ENCODE results near the gene ANO2. TPM values are rescaled to one million over a fixed set of nuclear protein-coding genes. Genes with fewer than 3 reads are reported as not detected.
"Not testable (repeated sequence)": the region's sequence is repeated elsewhere in the genome, so short reads cannot be mapped to it uniquely, and the experiment has no call there.

Gene ANO2
- total RNA-seq, 1 experiment from 2014 or later, result 0.71 TPM

GRCh38 chr12:5905757-5906156 lies 39.3 kb downstream of the ANO2 start:
- no peak for DNase-seq (ENCODE audit: low read depth, low spot score)
- in situ Hi-C loops (cut with HindIII; ENCODE audit: low pct_unique_long_range_greater_than_20kb, low sequenced_read_pairs), result no loop called here

DNA sequence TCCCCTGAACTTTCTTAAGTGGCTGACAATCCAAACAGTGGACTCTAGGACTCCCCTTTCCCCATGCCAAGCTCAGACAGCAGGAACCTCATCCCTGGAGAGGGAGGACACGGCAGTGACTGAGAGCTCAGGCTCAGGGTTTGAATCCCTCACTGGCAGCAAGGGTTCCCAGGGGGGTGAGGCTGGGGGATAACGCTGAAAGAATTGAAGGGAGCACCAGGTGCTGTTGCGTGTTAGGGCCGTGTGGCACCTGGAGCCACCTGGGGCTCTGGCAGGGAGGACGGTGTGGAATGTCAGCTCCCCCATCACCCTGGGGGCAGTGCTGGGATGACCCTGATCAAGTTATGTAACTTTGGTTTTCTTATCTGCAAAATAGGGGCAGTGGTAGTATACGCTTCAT lies 40.1 kb downstream of the ANO2 start:
- DNase-seq (ENCODE audit: low read depth, low spot score), result no peak
- in situ Hi-C loops (cut with HindIII; ENCODE audit: low pct_unique_long_range_greater_than_20kb, low sequenced_read_pairs), result no loop called here

DNA sequence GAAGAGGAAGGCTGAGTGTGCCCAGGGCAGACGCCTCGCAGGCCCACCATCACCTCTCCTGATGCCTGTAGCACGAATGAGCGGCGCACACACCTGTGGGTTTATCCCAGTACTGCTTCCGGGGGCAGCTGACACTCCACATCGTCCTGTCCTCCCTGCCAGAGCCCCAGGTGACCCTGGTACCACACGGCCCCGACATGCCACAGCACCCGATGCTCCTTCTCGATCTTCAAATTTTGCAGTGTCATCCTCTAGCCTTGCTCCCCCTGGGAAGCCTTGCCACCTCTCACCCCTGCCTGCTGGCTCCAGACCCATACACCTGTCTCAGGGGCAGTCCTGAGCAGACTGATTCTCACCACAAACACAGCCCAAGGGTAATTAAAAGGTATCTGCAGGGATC lies 40.6 kb downstream of the ANO2 start:
- DNase-seq (ENCODE audit: low read depth, low spot score), result no peak
- in situ Hi-C loops (cut with HindIII; ENCODE audit: low pct_unique_long_range_greater_than_20kb, low sequenced_read_pairs), result no loop called here

- no peak for DNase-seq (ENCODE audit: low read depth, low spot score)
- in situ Hi-C loops (cut with HindIII; ENCODE audit: low pct_unique_long_range_greater_than_20kb, low sequenced_read_pairs), result no loop called here
These were observed 42.3 kb downstream of the ANO2 start for GRCh38 chr12:5902736-5903135.

GRCh38 chr12:5901416-5901815 lies 43.6 kb downstream of the ANO2 start:
- in situ Hi-C loops (cut with HindIII; ENCODE audit: low pct_unique_long_range_greater_than_20kb, low sequenced_read_pairs), result no loop called here
- no peak for DNase-seq (ENCODE audit: low read depth, low spot score)

GRCh38 chr12:5900533-5901205 lies 44.4 kb downstream of the ANO2 start:
- DNase-seq (ENCODE audit: low read depth, low spot score), result no peak
- in situ Hi-C loops (cut with HindIII; ENCODE audit: low pct_unique_long_range_greater_than_20kb, low sequenced_read_pairs), result no loop called here

- in situ Hi-C loops (cut with HindIII; ENCODE audit: low pct_unique_long_range_greater_than_20kb, low sequenced_read_pairs), result no loop called here
- no peak for DNase-seq (ENCODE audit: low read depth, low spot score)
These were observed 45.0 kb downstream of the ANO2 start for GRCh38 chr12:5900076-5900475.

DNA sequence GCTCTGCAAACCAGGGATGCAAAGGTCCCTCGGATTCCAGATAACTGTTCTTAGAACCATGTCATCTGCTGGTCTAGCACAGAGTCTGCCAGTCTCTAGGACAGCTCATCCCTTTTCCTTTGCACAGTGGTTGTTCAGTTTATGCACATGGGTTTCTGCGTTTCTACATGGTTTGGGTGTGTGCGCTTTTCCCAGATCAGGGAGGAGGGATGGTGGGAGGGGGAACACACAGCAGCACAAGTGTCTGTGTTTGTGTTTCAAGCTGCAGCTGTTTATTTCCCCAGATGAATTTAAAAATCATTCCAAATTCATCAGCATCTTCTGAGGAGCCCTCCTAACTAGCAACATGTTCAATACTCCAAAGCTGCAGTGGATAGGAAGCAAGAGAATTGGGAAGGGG lies 45.4 kb downstream of the ANO2 start:
- in situ Hi-C loops (cut with HindIII; ENCODE audit: low pct_unique_long_range_greater_than_20kb, low sequenced_read_pairs), result no loop called here
- no peak for DNase-seq (ENCODE audit: low read depth, low spot score)

GRCh38 chr12:5898874-5899273 lies 46.2 kb downstream of the ANO2 start:
- in situ Hi-C loops (cut with HindIII; ENCODE audit: low pct_unique_long_range_greater_than_20kb, low sequenced_read_pairs), result no loop called here
- no peak for DNase-seq (ENCODE audit: low read depth, low spot score)

- in situ Hi-C loops (cut with HindIII; ENCODE audit: low pct_unique_long_range_greater_than_20kb, low sequenced_read_pairs), result no loop called here
- DNase-seq (ENCODE audit: low read depth, low spot score), result peak; percentile 50
These were observed 55.5 kb downstream of the ANO2 start for GRCh38 chr12:5889381-5890047.

DNA sequence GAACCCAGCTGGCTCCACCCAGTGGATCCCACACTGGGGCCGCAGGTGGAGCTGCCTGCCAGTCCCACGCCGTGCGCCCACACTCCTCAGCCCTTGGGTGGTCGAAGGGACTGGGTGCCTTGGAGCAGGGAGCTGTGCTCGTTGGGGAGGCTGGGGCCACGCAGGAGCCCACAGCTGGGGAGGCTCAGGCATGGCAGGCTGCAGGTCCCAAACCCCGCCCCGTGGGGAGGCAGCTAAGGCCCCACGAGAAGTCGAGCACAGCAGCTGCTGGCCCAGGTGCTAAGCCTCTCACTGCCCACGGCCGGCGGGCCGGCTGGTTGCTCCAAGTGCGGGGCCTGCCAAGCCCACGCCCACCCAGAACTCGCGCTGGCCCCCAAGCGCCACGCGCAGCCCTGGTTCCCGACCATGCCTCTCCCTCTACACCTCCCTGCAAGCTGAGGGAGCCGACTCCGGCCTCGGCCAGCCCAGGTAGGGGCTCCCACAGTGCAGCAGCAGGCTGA lies 56.2 kb downstream of the ANO2 start:
- DNase-seq (ENCODE audit: low read depth, low spot score), result no peak
- in situ Hi-C loops (cut with HindIII; ENCODE audit: low pct_unique_long_range_greater_than_20kb, low sequenced_read_pairs), result no loop called here

- DNase-seq (ENCODE audit: low read depth, low spot score); in situ Hi-C loops (cut with HindIII; ENCODE audit: low pct_unique_long_range_greater_than_20kb, low sequenced_read_pairs): not testable (repeated sequence)
These were observed 57.2 kb downstream of the ANO2 start for GRCh38 chr12:5887819-5888218.

- in situ Hi-C loops (cut with HindIII; ENCODE audit: low pct_unique_long_range_greater_than_20kb, low sequenced_read_pairs), result no loop called here
- DNase-seq (ENCODE audit: low read depth, low spot score), result no peak
These were observed 60.2 kb downstream of the ANO2 start for GRCh38 chr12:5884866-5885265.

- in situ Hi-C loops (cut with HindIII; ENCODE audit: low pct_unique_long_range_greater_than_20kb, low sequenced_read_pairs), result no loop called here
- DNase-seq (ENCODE audit: low read depth, low spot score), result no peak
These were observed 60.8 kb downstream of the ANO2 start for GRCh38 chr12:5884285-5884684.

DNA sequence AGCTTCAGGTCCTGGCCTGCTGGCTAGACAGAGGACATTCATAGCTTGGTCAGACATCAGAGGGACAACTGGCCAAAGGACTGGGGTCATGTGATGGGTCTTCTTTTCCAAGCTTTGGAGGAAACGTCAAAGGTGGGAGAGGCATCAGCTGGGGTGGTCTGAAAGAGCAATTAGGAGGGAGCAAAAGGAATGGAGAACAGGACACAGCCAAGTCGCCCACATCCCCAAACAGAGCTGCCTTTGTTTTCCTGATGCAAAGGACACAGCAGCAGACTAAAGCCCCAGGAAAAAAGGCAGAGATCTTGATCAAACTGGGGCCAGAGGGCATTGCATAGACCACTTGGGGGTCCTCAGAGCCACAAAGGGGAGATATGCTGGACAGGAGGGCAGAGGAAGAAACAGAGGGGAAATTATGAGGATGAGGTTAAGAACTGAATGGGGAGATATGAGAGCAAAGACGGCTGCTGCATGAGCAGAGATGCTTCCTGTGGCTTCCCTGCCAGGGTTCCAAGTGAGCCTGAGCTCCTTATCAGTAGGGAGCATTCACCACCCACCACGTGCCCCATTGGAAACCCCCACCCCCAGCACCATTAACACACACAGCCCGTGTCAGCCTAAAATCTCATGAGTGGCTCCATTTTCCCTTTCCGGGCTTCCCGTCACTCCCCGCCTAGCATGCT lies 62.4 kb downstream of the ANO2 start:
- in situ Hi-C loops (cut with HindIII; ENCODE audit: low pct_unique_long_range_greater_than_20kb, low sequenced_read_pairs), result no loop called here
- no peak for DNase-seq (ENCODE audit: low read depth, low spot score)

- DNase-seq (ENCODE audit: low read depth, low spot score), result no peak
- in situ Hi-C loops (cut with HindIII; ENCODE audit: low pct_unique_long_range_greater_than_20kb, low sequenced_read_pairs), result no loop called here
These were observed 63.4 kb downstream of the ANO2 start for GRCh38 chr12:5881666-5882065.

DNA sequence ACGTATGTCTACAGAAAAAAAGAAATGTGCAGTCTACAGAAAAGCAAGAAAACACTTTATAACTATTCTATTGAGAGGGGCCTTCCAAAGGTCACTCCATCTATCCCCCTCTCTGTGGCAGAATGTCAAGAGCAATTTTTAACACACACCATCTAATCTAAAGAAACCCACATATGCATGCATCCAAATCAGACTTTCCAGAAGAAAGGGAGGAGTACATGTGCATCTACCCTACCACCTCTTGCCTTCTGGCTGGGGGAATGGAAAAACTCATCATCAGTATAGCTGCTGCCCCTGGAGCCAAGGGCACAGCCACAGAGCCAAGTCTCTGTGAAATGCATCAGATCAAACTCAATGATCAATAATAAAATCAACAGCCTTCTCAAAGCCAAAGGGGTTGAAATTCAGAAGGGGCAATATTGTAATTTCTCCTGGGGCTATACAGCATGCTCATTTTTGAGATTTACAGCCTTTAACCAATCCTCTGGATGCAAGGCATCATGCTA lies 63.9 kb downstream of the ANO2 start:
- in situ Hi-C loops (cut with HindIII; ENCODE audit: low pct_unique_long_range_greater_than_20kb, low sequenced_read_pairs), result no loop called here
- DNase-seq (ENCODE audit: low read depth, low spot score), result no peak

DNA sequence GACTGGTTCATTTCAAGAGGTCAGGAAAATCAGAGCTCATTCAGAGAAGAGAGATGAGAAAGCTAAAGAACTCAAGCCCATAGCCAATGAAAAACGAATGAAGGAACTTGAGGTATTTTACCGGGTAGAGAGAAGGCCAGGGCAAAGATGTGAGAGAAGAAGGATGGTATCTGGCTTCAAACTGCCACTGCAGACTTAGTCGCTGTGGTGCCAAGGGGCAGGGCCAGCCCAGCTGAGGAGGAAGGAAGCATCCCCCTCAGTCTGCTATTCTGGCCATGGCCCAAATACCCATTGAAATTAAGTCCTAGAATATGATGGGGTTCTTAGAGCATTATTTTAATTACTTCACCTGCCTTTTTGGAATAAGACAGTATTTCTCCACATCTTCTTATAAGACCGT lies 69.2 kb downstream of the ANO2 start:
- in situ Hi-C loops (cut with HindIII; ENCODE audit: low pct_unique_long_range_greater_than_20kb, low sequenced_read_pairs), result no loop called here
- DNase-seq (ENCODE audit: low read depth, low spot score), result no peak

DNA sequence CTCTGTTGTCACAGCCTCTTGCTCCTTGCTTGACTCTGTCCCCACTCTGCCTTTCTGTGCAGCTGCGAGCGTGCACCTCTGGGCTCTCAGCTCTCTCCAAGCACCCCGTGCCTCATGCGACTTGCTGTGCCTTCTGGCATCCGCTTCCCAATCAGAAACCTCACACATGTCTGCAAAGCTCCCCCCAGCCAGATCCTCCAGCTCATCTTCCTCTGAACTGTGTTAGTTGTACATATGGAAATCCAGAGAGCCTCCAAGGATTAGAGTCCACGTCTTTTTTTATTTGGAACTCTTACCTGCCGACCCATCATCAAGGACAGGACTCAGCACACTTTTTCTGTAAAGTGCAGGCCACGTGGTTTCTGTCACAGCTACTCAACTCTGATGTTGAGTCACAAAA lies 70.5 kb downstream of the ANO2 start:
- in situ Hi-C loops (cut with HindIII; ENCODE audit: low pct_unique_long_range_greater_than_20kb, low sequenced_read_pairs), result no loop called here

More for the DNA sequence above, 70.5 kb downstream of the ANO2 start:
- no peak for DNase-seq (ENCODE audit: low read depth, low spot score)

Measured in SK-MEL-5 (cell line).